ENCODE results near the gene ATP5PB.

ATP5PB gene

GRCh38 chr1:111471012-111471411 lies 21.7 kb downstream of the ATP5PB start:
- CTCF ChIA-PET: no interaction called here
- no peak for TF ChIP-seq LEF1 (IDR thresholded peaks at IDR 0.05; ENCODE audit: borderline replicate concordance)
- TF ChIP-seq CTBP1 (IDR thresholded peaks at IDR 0.05; ENCODE audit: borderline replicate concordance): no peak
- TF ChIP-seq SP1 (IDR thresholded peaks at IDR 0.05): no peak
- TF ChIP-seq SUZ12 (IDR thresholded peaks at IDR 0.05): no peak
- no peak for TF ChIP-seq HDGF (IDR thresholded peaks at IDR 0.05; ENCODE audit: borderline replicate concordance)
- TF ChIP-seq PKNOX1 (IDR thresholded peaks at IDR 0.05): no peak
- no peak for TF ChIP-seq ARNT (IDR thresholded peaks at IDR 0.05)
- TF ChIP-seq FOXK2 (IDR thresholded peaks at IDR 0.05): no peak
- TF ChIP-seq FOXM1 (IDR thresholded peaks at IDR 0.05; ENCODE audit: borderline replicate concordance): no peak
- TF ChIP-seq ELF4 (IDR thresholded peaks at IDR 0.05): no peak
- no peak for TF ChIP-seq TARDBP (IDR thresholded peaks at IDR 0.05)
- no peak for TF ChIP-seq NFRKB (IDR thresholded peaks at IDR 0.05)
- TF ChIP-seq BHLHE40 (IDR thresholded peaks at IDR 0.05; ENCODE audit: borderline replicate concordance): no peak
- no peak for TF ChIP-seq L3MBTL2 (conservative IDR thresholded peaks at IDR 0.05)
- no peak for TF ChIP-seq FOXA1 (IDR thresholded peaks at IDR 0.05)
- no peak for TF ChIP-seq ZNF384 (IDR thresholded peaks at IDR 0.05)
- DNase-seq (ENCODE audit: extremely low spot score): no peak
- POLR2A ChIA-PET: no interaction called here

GRCh38 chr1:111471538-111471937 lies 22.3 kb downstream of the ATP5PB start:
- CTCF ChIA-PET: no interaction called here
- no peak for DNase-seq (ENCODE audit: extremely low spot score)
- POLR2A ChIA-PET: no interaction called here
- TF ChIP-seq FOXK2 (IDR thresholded peaks at IDR 0.05) (no peak), BHLHE40 (IDR thresholded peaks at IDR 0.05; ENCODE audit: borderline replicate concordance) (no peak), ZNF384 (IDR thresholded peaks at IDR 0.05) (no peak), ARNT (IDR thresholded peaks at IDR 0.05) (no peak), TARDBP (IDR thresholded peaks at IDR 0.05) (no peak), CTBP1 (IDR thresholded peaks at IDR 0.05; ENCODE audit: borderline replicate concordance) (no peak), FOXM1 (IDR thresholded peaks at IDR 0.05; ENCODE audit: borderline replicate concordance) (no peak), PKNOX1 (IDR thresholded peaks at IDR 0.05) (no peak)

- ChIA-PET CTCF (interaction anchor here (0.7 kb wide), 1 partner anchor 884 kb away, joined by 3 read pairs; no protein-coding TSS in a partner anchor), POLR2A (no interaction called here)
- no peak for TF ChIP-seq CTBP1 (IDR thresholded peaks at IDR 0.05; ENCODE audit: borderline replicate concordance)
- TF ChIP-seq NFRKB (IDR thresholded peaks at IDR 0.05): no peak
- TF ChIP-seq FOXA1 (IDR thresholded peaks at IDR 0.05): no peak
- TF ChIP-seq ELF4 (IDR thresholded peaks at IDR 0.05): no peak
- no peak for TF ChIP-seq SP1 (IDR thresholded peaks at IDR 0.05)
- no peak for TF ChIP-seq ARNT (IDR thresholded peaks at IDR 0.05)
- no peak for TF ChIP-seq FOXK2 (IDR thresholded peaks at IDR 0.05)
- no peak for DNase-seq (ENCODE audit: extremely low spot score)
Observed at GRCh38 chr1:111474106-111474505, 24.8 kb downstream of the ATP5PB start.

- CTCF ChIA-PET: interaction anchor here (0.7 kb wide), 1 partner anchor 883 kb away, joined by 3 read pairs; no protein-coding TSS in a partner anchor
- no peak for TF ChIP-seq LEF1 (IDR thresholded peaks at IDR 0.05; ENCODE audit: borderline replicate concordance)
- TF ChIP-seq ZNF384 (IDR thresholded peaks at IDR 0.05): no peak
- no peak for TF ChIP-seq NFRKB (IDR thresholded peaks at IDR 0.05)
- no peak for TF ChIP-seq FOXM1 (IDR thresholded peaks at IDR 0.05; ENCODE audit: borderline replicate concordance)
- TF ChIP-seq SP1 (IDR thresholded peaks at IDR 0.05): no peak
- no peak for DNase-seq (ENCODE audit: extremely low spot score)
- POLR2A ChIA-PET: no interaction called here
Observed at GRCh38 chr1:111474521-111474920, 25.3 kb downstream of the ATP5PB start.

- ChIA-PET POLR2A (no interaction called here), CTCF (interaction anchor here (0.6 to 1.2 kb wide), 2 partner anchors 33 to 1726 kb away, joined by 3 to 4 read pairs; no protein-coding TSS in a partner anchor)
- DNase-seq (ENCODE audit: extremely low spot score): no peak
- TF ChIP-seq FOXK2 (IDR thresholded peaks at IDR 0.05) (no peak), SUZ12 (IDR thresholded peaks at IDR 0.05) (no peak)
Observed at GRCh38 chr1:111475701-111476100, 26.4 kb downstream of the ATP5PB start.

- TF ChIP-seq FOXM1 (IDR thresholded peaks at IDR 0.05; ENCODE audit: borderline replicate concordance) (no peak), L3MBTL2 (conservative IDR thresholded peaks at IDR 0.05) (no peak), FOXK2 (IDR thresholded peaks at IDR 0.05) (no peak), LEF1 (IDR thresholded peaks at IDR 0.05; ENCODE audit: borderline replicate concordance) (no peak), FOXA1 (IDR thresholded peaks at IDR 0.05) (no peak), CTBP1 (IDR thresholded peaks at IDR 0.05; ENCODE audit: borderline replicate concordance) (no peak), SP1 (IDR thresholded peaks at IDR 0.05) (no peak), PKNOX1 (IDR thresholded peaks at IDR 0.05) (no peak), NFRKB (IDR thresholded peaks at IDR 0.05) (no peak), ZNF384 (IDR thresholded peaks at IDR 0.05) (no peak), HDGF (IDR thresholded peaks at IDR 0.05; ENCODE audit: borderline replicate concordance) (no peak), TARDBP (IDR thresholded peaks at IDR 0.05) (no peak), ARNT (IDR thresholded peaks at IDR 0.05) (no peak), SUZ12 (IDR thresholded peaks at IDR 0.05) (no peak), ELF4 (IDR thresholded peaks at IDR 0.05) (no peak), BHLHE40 (IDR thresholded peaks at IDR 0.05; ENCODE audit: borderline replicate concordance) (no peak)
- ChIA-PET POLR2A (no interaction called here), CTCF (interaction anchor here (0.6 to 1.2 kb wide), 2 partner anchors 32 to 1726 kb away, joined by 3 to 4 read pairs; no protein-coding TSS in a partner anchor)
- no peak for DNase-seq (ENCODE audit: extremely low spot score)
Observed at GRCh38 chr1:111476214-111476613, 26.9 kb downstream of the ATP5PB start.

Measured in HEK293T (cell line).